HG02852 (cell line): ENCODE results near the gene CWC15.
"Not testable (repeated sequence)": the region's sequence is repeated elsewhere in the genome, so short reads cannot be mapped to it uniquely, and the experiment has no call there.

Source experiments
- ATAC-seq: cut with Tn5 transposase; IDR thresholded peaks from one replicate; pipeline ENCODE4 v1.9.1; 2021; ENCODE audit warnings: mild to moderate bottlenecking, moderate library complexity; ENCODE audit not compliant: unreplicated experiment

CWC15 gene

GRCh38 chr11:94922321-94923003, 50.9 kb downstream of the CWC15 start:
- ATAC-seq = no peak

GRCh38 chr11:94920311-94920710, 53.0 kb downstream of the CWC15 start:
- ATAC-seq = no peak

- not testable (repeated sequence) for ATAC-seq
These were observed 59.5 kb downstream of the CWC15 start for GRCh38 chr11:94913718-94914394.

GRCh38 chr11:94912806-94913205, 60.5 kb downstream of the CWC15 start:
- no peak for ATAC-seq
